NCI-H1417 (cell line): Measurements from ENCODE around the gene SMARCC2.
A peak's percentile ranks its signal among the peaks of the same experiment; 100 is the strongest.

Experiments used
- DNase-seq, 3 experiments: peaks; one replicate each; lab custom pipeline; 2025; lab: John Stamatoyannopoulos, UW

SMARCC2 gene

DNA sequence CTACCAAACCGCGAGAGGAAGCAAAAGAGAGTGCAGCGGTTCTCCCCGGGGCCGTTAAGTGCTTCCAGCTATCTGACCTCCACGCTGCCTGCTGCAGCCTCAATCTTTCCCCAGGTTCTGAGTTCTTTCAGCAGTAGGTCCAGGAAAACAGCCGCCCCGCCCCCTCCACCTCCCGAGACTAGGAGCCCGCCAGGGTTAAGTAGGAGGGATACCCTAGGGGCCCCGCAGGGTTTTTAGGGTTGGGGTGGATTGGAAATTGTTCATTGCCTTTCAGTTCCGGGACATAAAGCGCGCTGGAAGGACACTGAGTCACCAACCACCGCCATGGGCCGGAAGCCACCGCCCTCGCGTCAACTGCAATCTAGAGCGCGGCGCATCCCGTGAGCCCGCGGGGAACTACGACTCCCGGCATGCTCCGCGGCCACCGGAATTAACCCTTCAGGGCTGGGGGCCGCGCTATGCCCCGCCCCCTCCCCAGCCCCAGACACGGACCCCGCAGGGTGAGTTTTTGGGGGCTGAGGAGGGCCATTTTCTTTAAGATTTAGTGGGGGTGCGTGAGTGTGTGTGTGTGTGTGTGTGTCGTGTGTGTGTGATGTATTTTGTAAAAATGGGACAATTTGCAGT lies 37.0 kb downstream of the SMARCC2 start, which contains the start of gene MYL6B:
Gene MYL6B, plus strand, starts transcription at position 456 of the 624 bp plus-strand sequence. CDS start 1,332 bp downstream, outside the sequence.
- peak; percentile 94 to 95 (median 94) for DNase-seq

DNA sequence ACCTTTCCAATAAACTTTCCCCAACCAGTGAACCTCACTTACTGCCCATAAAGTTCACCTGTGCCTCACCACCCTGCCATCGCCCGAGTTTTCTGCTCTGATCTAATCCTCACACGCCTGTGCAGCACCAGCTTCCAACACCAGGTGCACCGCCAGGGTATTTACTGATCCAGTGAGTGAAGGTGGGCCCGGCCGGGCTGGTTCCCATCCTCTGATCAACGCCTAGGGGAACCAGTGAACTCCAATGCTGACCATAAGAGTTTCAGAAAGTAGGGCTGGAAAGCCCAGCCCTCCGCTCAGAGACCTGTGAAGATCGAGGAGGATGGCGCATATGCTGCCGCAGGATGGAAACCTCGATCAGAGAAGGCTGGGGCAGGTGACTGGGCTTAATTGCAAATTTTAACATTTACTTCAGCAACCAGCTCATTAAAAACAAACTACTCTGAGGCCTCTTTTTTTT lies 37.6 kb downstream of the SMARCC2 start:
- DNase-seq, result peak; percentile 49 to 88 (median 82)

DNA sequence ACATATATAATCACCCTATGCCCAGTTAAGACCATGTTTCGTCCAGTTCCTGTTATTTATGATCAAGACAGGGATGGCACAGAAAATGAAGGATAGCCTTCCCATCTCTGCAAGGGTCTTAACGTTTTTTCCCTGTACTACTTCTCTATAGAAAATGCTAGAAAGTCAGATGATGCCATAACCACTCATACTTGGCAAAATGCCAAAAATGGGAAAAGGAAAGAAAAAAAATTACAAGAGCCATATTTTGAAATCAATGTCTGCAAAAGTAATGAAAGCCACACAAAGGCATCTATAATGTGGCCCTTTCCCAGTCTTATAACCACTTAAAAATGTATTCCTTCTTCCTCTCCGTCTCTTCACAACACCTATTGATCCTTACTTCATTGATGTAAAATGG lies 38.7 kb downstream of the SMARCC2 start:
- DNase-seq, result peak in 2 of 3 experiments; percentile 10 to 45

DNA sequence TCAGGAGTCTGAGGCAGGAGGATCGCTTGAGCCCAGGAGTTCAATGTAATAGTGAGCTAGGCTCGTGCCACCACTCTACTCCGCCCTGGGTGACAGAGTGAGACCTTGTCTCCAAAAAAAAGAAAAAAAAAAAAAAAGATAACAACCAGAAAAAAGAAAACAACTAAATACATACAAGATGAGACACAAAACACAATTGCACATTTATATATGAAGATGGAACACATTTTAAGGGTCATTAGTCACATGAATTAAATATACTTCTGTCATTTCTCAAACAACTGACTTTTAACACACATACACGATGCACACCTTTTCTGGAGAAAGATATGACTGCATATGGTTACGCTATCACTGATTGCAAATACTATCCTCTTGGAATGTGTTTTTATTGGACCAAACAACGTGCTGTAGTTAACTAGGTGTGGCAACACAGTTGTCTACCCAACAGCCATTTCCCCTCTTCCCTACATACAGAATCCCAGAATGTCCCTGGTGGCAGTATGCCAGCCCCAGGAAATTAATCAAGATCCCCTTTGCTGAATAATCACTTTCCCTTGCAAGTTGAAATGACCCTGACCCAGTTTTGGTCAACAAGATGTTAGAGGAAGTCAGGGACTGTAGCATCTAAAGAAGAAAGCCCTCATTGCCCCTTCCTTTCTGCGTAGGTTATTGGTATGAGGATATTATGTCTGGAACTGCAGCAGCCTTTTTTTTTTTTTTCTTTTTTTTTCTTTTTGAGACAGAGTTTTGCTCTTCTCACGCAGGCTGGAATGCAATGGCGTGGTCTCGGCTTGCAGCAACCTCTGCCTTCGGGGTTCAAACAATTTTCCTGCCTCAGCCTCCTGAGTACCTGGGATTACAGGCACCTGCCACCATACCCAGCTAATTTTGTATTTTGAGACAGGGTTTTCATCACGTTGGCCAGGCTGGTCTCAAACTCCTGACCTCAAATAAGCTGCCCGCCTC lies 42.5 kb downstream of the SMARCC2 start:
- DNase-seq, result peak in 1 of 3 experiments; percentile 33

DNA sequence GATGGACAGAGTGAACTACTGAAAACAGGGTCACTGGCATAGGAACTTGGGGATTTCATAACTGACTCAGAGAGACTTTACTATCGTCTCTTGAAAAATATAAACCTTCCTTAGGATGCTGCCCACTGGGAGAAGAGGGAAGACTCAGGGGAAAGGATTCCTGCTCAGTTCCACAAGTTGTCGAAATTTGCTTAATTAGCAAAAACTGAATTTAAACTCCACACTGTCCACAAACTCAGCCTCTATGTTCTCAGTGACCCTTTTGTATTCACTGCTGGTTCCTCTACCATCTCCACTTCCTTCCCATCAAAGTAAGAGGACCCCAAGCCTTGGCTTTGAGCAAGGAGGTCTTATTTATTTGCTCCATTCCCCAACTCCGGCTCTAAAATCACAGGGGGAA lies 44.1 kb downstream of the SMARCC2 start:
- no peak for DNase-seq

DNA sequence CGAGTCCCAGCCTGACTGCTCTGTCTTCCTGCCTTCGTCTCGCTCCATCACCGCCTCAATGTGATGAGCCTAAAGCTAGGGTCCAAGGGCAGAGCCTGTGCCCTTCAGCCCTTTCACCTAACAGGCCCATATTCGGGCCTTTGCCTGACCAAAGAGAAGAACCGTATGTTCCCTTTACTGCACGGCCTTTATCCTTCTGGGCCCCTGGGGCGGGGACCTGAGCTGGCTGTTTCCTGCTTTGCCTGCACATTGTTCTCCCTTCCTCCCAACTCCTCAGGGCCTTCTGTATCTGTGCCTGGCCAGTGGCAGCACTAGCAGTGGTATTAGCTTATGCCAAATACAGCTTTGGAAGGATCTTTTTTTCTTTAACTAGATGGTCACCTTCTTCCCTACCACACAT lies 45.4 kb downstream of the SMARCC2 start:
- no peak for DNase-seq

DNA sequence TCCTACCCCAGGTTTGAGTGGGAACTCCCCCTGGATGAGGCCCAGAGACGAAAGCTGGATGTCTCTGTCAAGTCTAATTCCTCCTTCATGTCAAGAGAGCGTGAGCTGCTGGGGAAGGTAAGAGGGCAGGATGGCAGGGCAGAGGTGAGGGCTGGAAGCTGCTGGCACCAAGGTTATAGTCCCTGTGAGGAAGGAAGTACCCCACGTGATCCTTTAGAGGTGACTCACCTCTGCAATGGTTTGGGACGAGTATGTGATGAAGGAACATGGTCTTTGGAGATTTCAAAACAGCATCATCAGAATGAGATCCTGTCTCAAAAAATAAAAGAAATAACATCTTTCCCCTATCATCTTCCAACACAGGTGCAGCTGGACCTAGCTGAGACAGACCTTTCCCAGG lies 46.1 kb downstream of the SMARCC2 start:
- no peak for DNase-seq

DNA sequence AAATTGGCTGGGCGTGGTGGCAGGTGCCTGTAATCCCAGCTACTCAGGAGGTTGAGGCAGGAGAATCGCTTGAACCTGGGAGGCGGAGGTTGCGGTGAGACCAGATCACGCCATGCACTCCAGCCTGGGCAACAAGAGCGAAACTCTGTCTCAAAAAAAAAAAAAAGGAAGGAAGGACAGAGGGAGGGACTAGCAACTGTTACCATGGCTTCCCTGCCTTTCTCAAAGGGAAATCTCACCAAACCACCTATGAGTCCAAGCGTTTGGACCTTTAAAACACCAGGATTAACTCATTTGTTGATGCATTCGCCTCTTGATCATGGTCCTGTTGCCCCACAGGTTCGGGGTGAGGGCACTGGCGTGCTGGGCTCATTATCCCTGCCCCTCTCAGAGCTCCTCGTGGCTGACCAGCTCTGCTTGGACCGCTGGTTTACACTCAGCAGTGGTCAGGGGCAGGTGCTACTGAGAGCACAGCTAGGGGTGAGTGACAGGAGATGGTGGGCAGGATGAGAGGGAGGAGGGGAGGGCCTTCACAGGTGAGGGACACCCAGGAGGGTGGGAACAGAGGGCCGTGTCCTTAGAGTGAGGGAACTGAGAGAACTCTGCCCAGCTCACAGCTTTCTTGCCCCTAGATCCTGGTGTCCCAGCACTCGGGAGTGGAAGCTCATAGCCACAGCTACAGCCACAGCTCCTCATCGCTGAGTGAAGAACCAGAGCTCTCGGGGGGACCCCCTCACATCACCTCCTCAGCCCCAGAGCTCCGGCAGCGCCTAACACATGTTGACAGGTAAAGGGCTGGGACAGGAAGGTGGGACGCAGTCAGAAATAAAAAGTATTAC lies 47.1 kb downstream of the SMARCC2 start:
- no peak for DNase-seq

DNA sequence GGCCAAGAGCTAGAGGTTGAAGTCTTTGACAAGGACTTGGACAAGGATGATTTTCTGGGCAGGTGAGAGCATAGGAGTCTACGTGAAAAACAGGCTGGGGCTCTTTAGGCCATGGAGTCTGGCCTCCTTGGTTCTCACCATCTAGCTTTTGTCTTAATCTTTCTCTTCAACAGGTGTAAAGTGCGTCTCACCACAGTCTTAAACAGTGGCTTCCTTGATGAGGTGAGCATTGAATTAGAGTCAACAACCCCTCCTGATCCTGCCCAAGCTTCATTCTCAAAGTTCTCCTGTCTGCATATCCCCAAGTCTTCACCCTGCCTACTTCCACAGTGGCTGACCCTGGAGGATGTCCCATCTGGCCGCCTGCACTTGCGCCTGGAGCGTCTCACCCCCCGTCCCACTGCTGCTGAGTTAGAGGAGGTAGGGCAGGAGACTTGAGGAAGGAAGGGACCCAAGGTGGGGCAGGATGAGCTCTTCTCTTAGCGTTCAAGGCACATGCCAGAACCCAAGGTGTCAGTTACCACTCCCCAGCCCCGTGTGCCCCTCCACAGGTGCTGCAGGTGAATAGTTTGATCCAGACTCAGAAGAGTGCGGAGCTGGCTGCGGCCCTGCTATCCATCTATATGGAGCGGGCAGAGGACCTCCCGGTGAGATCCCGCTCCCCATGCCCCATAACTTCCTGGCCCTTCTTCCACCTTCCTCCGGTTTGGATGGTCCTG lies 51.3 kb downstream of the SMARCC2 start:
- no peak for DNase-seq

DNA sequence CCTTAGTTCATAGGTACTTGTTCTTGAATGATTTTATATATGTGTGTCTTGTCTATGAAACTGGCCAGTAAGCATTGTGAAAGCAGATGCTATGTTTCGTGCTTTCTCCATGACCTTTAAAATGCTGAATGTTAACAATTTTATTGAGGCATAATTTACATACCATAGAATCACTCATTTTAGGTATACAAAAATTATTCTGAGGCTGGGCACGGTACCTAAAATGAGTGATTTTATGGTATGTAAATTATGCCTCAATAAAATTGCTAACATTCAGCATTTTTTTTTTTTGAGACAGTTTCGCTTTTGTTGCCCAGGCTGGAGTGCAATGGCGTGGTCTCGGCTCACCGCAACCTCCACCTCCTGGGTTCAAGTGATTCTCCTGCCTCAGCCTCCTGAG lies 54.4 kb downstream of the SMARCC2 start:
- DNase-seq, result no peak

DNA sequence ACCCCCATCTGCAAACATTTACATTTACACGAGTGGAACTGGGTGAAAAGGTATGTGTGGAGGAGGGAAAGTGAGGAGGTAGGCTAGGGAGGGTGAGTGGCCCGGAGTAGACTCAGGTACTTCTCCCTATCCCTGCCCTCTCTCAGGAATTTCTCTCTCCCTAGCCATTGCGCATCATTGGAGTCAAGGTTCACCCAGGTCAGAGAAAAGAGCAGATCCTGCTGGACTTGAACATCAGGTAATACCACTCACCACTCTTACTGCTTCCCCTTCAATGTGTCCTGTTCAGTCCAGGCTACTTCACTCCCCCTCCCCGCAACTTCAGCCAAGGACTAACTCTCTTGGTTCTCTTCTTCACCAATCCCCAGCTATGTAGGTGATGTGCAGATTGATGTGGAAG lies 58.4 kb downstream of the SMARCC2 start:
- DNase-seq, result no peak

DNA sequence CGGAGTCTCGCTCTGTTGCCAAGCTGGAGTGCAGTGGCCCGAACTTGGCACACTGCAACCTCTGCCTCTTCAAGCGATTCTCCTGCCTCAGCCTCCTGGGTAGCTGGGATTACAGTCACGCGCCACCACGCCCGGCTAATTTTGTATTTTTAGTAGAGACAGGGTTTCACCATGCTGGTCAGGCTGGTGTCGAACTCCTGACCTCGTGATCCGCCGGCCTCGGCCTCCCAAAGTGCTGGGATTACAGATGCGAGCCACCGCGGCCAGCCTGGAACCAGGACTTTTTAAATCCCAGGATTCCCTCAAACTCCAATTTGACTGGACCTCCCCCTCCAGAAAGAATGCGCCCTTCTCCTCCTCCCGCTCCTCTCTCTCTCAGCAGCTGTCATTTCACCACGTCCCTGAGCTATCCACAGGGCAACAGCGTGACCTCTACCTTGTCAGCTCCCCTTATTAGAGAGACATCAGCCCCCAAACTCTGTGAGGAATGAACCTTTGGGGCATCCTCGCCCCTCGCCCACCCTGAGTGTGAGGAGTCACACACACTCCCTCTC lies 59.3 kb downstream of the SMARCC2 start:
- no peak for DNase-seq

DNA sequence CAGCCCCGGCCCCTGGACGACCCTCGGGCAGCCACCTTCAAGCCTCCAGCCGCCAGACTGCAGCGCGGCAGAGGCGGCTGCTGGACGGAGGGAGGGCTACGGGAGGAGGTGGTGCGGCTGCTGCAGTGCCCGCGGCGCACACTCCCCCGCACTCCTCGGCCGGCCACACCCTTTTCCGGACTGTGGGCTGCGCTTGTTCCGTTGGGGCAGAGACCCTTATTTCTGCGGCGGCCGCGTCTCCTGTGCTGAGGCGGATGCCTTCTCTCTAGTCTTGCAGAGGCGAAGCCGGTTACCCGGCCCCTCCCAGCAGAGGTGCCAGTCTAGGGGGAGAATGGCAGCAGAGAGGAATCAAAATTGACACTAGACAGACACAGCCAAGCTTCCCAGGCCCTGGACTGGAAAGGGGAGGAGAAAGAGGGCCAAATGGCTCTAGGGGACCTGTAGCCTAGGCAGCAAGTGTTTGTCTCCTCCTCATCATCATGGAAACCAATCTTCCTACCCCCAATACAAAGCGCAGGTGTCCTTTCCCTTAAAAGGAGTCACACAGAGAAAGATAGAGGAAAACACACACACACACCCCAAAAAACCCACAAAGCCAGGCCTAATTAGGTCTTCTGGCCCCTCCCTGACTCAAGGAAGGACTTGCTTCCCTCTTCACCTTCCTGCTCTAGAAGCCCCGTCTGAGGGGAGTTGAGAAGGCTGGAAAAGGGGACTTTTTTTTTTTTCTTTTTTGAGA lies 59.9 kb downstream of the SMARCC2 start:
- DNase-seq, result peak; percentile 21 to 74 (median 69)

DNA sequence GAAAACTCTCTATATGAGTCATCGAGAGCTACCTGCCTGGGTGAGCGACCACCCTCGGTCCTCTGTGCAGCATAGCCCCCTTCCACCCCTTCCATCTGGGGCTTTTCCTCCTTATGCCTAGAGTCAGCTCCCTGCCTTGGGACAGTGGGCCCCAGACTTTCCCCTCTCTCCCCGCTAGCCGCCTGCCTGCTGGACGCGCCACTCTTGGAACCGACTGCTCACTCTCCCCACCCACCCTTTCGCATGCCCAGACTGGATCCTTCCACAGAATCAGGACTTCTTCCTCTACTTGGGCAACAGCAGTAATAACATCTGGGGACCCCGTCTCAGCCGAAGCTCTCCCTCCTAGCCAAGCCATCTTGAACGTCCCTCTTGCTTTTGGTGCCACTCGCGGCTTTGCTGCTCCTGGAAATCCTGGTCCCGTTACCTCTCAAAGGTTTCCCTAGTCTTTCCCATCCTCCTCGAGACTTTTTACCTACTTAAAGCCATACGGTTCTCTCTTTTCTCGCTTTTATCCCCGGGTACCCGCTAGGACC lies 60.5 kb downstream of the SMARCC2 start:
- peak in 2 of 3 experiments; percentile 67 to 69 for DNase-seq

DNA sequence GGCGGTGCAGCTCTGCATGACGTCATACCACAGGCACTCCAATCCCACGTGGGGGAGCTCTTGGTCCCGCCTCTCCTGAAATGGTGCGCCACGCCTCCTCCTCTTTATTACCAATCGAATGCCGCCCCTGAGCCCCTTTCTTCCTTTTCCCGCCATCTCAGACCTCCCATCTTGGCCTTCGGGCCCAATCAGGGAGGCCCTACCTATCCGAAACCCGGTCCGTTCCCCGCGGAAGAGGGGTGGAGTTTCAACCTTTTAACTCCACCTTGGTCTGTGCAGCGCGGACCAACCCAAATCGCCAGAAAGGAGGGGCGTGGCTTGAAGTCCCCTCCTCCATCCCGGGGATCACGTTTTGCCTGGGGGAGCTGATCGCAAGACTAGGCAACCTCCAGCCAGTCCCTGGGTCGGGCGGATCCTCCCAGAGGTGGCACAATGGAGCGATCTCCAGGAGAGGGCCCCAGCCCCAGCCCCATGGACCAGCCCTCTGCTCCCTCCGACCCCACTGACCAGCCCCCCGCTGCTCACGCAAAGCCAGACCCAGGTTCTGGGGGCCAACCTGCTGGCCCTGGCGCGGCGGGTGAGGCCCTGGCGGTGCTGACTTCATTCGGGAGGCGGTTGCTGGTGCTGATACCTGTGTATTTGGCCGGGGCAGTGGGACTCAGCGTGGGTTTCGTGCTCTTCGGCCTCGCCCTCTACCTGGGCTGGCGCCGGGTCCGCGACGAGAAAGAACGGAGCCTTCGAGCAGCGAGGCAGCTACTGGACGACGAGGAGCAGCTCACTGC lies 61.2 kb downstream of the SMARCC2 start, which contains the start of gene ESYT1:
Gene ESYT1, plus strand, starts transcription at position 380 of the 782 bp plus-strand sequence. Its CDS starts 53 bp downstream, at position 433.
- peak; percentile 99 to 100 (median 99) for DNase-seq

DNA sequence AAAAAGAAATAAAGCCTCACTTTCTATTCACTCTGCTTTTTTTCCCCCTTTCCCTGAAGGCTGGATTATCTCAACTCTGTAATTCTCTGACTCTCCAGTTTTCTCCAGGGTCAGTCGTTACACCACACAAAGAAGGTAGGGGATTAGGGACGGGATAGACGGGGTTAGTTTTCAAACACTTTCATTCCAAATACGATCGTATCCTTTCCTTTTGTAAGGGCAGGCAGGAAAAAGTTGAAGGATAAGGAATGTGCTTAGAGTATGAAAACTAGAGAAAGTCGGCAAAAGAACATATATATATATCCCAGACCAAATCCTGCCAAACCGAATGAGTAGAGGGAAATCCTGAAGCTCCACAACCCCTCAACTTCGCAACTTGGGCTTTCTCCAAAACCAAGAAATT lies 61.8 kb downstream of the SMARCC2 start:
- no peak for DNase-seq

DNA sequence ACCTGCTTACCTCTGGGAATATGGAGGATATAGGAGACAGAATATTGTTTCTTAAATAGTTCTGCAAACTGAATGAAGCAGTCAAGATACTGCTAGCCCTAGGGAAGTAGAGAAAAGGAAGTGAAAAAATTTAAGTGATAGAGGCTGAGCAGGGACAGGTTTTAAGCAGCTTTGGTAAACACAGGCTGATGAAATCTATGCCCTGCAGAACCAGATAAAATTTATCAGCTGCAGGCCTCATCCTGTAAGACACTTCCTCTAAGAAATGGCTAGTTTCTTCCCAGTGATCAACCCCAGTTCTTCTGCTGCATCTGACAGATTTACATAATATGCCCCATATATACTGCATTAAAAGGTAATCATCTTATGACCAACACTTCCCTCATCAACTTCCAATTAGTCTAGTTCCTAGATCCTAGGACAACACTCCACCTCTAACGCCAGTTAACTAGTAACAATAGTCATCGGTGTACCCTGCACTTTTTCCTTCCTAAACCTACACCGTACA lies 62.5 kb downstream of the SMARCC2 start:
- peak in 1 of 3 experiments; percentile 54 for DNase-seq

DNA sequence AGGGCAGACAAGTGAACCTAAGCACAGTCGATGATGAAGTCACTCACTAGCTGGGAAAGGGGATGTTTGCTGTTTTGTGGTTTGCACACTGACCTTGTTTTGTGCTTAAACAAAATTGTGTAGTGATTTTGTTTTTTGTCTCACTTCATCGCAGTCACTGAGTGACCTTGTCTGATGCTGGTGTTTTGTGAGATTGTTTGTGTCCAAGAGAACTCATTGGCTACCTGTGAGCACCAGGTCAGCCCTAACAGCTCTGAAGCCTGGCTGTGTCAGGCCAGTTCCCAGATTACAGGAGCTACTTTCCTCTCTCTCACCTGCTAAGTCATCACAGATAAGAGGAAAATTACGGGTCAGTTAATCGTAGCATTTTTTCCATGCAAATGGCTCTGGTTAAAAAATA lies 65.2 kb downstream of the SMARCC2 start:
- no peak for DNase-seq

DNA sequence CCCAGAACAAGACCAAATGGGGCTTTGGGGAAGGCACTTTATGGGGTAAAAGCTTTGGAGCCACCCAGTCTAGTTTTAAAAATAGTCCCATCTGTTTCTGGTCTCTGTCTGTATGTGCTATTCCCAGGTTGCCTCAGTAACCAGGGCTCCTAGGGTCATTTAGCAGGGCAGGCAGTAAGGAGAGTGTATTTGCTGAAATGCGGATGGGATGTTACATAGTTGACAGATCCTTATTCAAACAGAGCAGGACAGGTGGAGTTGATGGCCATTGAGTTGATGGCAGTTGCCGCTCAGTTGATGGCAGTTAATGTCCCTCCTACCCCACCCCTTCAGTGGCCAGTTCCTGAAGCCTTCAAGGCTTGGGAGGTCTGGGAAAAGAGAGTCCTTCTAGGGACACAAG lies 66.6 kb downstream of the SMARCC2 start:
- peak in 1 of 3 experiments; percentile 46 for DNase-seq
